Activated CD4-positive, CD25-positive, alpha-beta regulatory T cell treated with anti-CD3 and anti-CD28 coated beads, Interleukin-2, amount 50 U/mL, for 16 hours (primary cell): ENCODE data around the gene ENPP7.

Source experiments
- DNase-seq: peaks from one replicate; pipeline ENCODE4 v3.0.0-alpha.2; 2020; ENCODE audit warnings: low read depth, low spot score

ENPP7 gene

GRCh38 chr17:79730769-79731483, at the start of gene ENPP7:
Gene ENPP7 (plus strand): TSS chr17:79730943. CDS start chr17:79731140, 197 bp downstream.
- no peak for DNase-seq

GRCh38 chr17:79681101-79681621, 49.6 kb upstream of the ENPP7 start:
- no peak for DNase-seq

GRCh38 chr17:79681628-79682261, 49.0 kb upstream of the ENPP7 start:
- no peak for DNase-seq

GRCh38 chr17:79683365-79683764, 47.4 kb upstream of the ENPP7 start:
- DNase-seq, result no peak

GRCh38 chr17:79684132-79684985, 46.4 kb upstream of the ENPP7 start:
- DNase-seq, result no peak

GRCh38 chr17:79685121-79685520, 45.6 kb upstream of the ENPP7 start:
- no peak for DNase-seq

GRCh38 chr17:79686476-79686875, 44.3 kb upstream of the ENPP7 start:
- DNase-seq, result no peak

GRCh38 chr17:79690466-79690865, 40.3 kb upstream of the ENPP7 start:
- DNase-seq, result no peak

GRCh38 chr17:79690988-79691836, 39.5 kb upstream of the ENPP7 start:
- no peak for DNase-seq

GRCh38 chr17:79691931-79692330, 38.8 kb upstream of the ENPP7 start:
- no peak for DNase-seq

GRCh38 chr17:79693419-79693818, 37.3 kb upstream of the ENPP7 start:
- no peak for DNase-seq

GRCh38 chr17:79695293-79695790, 35.4 kb upstream of the ENPP7 start:
- no peak for DNase-seq

GRCh38 chr17:79695797-79696609, 34.7 kb upstream of the ENPP7 start:
- no peak for DNase-seq

GRCh38 chr17:79696610-79696982, 34.1 kb upstream of the ENPP7 start:
- no peak for DNase-seq

- DNase-seq, result no peak
Measured at GRCh38 chr17:79698146-79698846, 32.4 kb upstream of the ENPP7 start.

GRCh38 chr17:79699386-79700036, 31.2 kb upstream of the ENPP7 start:
- DNase-seq, result no peak

- no peak for DNase-seq
Measured at GRCh38 chr17:79700592-79700991, 30.2 kb upstream of the ENPP7 start.

GRCh38 chr17:79702034-79702433, 28.7 kb upstream of the ENPP7 start:
- DNase-seq, result no peak
